ES-I3 (cell line): ENCODE data around the gene HINFP.
"Not testable (repeated sequence)": the region's sequence is repeated elsewhere in the genome, so short reads cannot be mapped to it uniquely, and the experiment has no call there.

Experiments
- H3K36me3 ChIP-seq: 2 replicates; pipeline ENCODE4 v1.6.1; 2013; ENCODE audit warnings: mild to moderate bottlenecking, low read length, control low read depth, moderate library complexity; ENCODE audit not compliant: insufficient read depth
- H3K4me1 ChIP-seq: 2 replicates; pipeline ENCODE4 v1.6.1; 2013; ENCODE audit warnings: mild to moderate bottlenecking, control low read depth, low read length; ENCODE audit not compliant: insufficient read depth
- H3K9ac ChIP-seq: 2 replicates; pipeline ENCODE4 v1.6.1; 2013; ENCODE audit warnings: low read depth, mild to moderate bottlenecking, low read length, moderate library complexity
- H3K9me3 ChIP-seq: 2 replicates; pipeline ENCODE4 v1.6.1; 2013; ENCODE audit warnings: mild to moderate bottlenecking, low read length, moderate library complexity; ENCODE audit not compliant: control insufficient read depth, insufficient read depth

Gene HINFP

DNA sequence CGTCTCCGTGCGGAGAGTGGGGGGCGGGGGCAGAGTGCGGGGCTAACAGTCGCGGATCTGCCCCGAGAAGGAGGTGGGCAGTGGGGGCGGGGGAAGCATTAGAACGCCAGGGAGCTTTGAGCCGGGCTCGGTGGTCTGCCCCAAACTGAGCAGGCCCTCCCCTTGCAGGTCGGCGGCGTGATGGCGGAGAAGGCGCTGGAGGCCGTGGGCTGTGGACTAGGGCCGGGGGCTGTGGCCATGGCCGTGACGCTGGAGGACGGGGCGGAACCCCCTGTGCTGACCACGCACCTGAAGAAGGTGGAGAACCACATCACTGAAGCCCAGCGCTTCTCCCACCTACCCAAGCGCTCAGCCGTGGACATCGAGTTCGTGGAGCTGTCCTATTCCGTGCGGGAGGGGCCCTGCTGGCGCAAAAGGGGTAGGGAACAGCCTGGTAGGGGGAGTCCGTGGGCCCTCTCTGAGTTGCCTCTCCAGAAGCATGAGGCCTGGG is 28.5 kb downstream of the HINFP start:
- H3K4me1 ChIP-seq: peaks cover 13% of the 10 kb centered on the region
- H3K9me3 ChIP-seq: no peaks in the 10 kb centered on the region
- H3K36me3 ChIP-seq: no peaks in the 10 kb centered on the region
- peak overlapping the region; percentile 49 for H3K9ac ChIP-seq

DNA sequence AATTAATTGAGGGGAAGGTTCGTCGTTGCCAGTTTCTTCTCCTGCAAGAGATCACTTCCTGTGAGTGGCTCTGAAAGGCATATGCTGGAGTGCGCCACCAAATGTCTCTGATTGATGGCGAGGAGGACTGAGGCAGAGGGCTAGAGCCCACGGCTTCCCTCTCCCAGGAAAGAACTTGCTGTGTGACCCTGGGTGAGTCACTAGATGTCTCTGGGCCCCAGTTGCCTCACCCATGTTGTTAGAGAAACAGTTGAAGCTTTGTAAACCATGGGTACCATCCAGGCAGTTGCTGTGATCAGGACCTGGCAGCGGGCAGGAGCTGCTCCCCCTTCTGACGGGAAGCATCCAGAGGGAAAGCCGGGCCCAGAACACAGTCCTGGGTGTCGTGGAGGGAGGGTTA is 30.7 kb downstream of the HINFP start:
- H3K36me3 ChIP-seq: no peaks in the 10 kb centered on the region
- H3K4me1 ChIP-seq: peaks cover 13% of the 10 kb centered on the region
- no peaks in the 10 kb centered on the region for H3K9me3 ChIP-seq
- no peak overlapping the region for H3K9ac ChIP-seq

DNA sequence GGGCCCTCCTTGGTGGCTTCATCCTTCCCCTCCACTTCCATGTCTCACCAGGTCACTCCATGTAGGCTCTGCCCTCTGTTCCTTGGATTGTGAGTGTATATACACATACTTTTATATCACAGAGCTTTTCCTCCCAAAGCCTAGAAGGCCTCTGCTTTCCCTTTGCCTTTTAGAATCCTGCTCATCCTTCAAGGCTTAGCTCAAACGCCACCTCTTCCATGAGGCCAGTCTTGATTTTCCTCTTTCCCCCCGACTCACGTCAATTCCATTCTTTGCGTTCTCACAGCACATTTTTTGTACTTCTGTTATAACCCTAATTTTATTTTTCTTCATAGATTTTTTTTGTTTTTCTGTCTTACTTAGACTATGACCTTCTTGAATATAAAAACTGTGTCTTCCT is 31.2 kb downstream of the HINFP start:
- H3K9ac ChIP-seq: no peak overlapping the region
- H3K9me3 ChIP-seq: no peaks in the 10 kb centered on the region
- H3K36me3 ChIP-seq: no peaks in the 10 kb centered on the region
- H3K4me1 ChIP-seq: peaks cover 10% of the 10 kb centered on the region

DNA sequence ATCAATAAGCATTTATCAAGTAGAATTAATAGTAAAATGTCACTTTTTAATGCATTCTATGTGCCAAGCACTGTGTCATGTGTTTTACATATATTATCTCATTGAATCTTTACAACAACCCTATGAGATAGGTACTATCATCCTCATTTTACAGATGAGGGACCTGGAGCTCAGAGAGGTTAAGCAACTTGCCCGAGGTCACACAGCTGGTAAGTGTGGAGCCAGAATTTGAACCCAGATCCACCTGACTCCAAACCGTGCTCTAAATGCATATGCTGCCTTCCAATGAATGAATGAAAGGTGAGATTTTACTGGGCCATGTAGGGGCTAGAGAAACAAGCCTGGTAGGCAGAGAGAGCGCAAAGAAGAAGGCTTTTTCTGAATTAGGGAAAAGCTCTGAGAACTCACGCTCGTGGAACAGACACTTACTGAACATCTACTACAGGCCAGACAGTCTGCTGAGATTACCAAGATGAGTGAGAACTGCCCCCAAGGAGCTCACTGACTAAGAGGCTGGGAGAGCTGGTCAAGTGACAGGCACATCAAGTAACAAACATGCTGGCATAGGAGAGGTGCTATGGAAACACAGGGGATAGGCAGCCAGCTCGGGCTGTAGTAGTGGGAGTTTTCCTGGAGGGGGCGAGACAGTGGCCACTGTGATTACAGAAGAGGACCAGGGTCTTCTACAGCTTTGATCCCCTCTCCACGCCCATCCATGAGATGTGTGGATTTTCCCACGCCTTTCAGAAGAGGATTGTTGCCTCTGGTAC is 31.9 kb downstream of the HINFP start:
- peaks cover 5% of the 10 kb centered on the region for H3K4me1 ChIP-seq
- H3K9me3 ChIP-seq: no peaks in the 10 kb centered on the region
- H3K36me3 ChIP-seq: no peaks in the 10 kb centered on the region
- H3K9ac ChIP-seq: no peak overlapping the region

DNA sequence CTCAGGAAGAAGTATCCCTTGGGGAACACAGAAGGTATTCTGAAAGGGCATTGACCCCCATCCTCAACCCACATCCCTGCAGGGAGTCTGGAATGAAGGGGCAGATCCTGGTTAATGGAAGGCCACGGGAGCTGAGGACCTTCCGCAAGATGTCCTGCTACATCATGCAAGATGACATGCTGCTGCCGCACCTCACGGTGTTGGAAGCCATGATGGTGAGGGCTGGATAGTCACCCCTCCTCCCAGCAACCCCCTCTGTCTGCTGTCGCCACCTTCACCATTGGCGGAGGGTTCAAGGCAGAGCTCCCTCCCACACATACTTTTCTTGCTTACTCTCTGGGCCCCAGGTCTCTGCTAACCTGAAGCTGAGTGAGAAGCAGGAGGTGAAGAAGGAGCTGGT is 32.8 kb downstream of the HINFP start:
- Histone ChIP-seq H3K9ac (no peak overlapping the region), H3K36me3 (no peaks in the 10 kb centered on the region), H3K4me1 (no peaks in the 10 kb centered on the region), H3K9me3 (no peaks in the 10 kb centered on the region)

DNA sequence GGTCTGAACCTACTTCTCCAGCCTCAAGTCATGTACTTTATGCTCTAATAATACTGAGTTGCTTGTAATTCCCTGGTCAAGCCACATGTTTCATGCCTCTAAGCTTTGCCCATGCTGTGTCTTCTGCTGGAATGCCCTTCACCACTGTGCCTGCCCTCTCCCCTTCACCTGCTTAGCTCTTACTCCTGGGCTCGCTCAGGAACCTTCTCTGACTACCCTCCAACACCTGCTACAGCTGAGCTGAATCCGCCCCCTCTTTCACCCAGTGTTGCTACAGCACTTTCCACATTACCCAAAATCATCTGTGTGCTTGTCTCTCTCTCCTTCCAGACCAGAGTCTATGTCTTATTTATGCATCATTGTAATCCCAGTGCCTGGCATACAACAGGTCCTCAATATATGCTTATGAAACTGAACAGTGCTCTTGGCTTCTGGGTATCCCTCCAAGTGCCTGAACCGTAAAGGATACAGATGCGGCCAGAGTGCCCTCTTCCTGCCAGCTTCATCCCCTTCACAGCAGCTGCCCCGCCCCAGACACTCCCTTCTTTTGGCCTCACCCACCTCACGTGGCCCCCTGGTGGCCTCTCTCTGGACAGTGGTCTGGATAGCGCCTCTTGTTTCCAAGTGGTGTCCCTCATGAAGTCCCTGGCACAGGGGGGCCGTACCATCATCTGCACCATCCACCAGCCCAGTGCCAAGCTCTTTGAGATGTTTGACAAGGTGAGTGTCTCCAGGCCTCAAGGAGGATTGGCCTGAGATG is 34.5 kb downstream of the HINFP start:
- H3K36me3 ChIP-seq: no peaks in the 10 kb centered on the region
- 0 out of 2 replicates have a peak, but pooled peaks cover 4% of the 10 kb centered on the region for H3K4me1 ChIP-seq
- H3K9ac ChIP-seq: no peak overlapping the region
- H3K9me3 ChIP-seq: no peaks in the 10 kb centered on the region

DNA sequence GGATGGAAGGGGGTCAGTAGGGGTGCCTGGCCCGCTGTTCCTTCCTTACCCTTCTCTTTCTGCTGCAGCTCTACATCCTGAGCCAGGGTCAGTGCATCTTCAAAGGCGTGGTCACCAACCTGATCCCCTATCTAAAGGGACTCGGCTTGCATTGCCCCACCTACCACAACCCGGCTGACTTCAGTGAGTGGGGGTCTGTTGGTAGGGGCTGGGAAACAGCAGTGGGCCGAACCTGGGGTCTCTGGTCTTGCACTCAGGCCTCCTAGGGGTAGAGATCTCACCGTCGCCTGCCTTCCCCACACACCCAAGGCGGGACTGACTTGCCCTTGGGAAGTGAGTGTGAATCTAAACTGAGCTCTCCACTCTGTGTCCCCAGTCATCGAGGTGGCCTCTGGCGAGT is 35.1 kb downstream of the HINFP start:
- Histone ChIP-seq H3K4me1 (0 out of 2 replicates have a peak, but pooled peaks cover 4% of the 10 kb centered on the region), H3K9ac (no peak overlapping the region), H3K36me3 (no peaks in the 10 kb centered on the region), H3K9me3 (no peaks in the 10 kb centered on the region)

DNA sequence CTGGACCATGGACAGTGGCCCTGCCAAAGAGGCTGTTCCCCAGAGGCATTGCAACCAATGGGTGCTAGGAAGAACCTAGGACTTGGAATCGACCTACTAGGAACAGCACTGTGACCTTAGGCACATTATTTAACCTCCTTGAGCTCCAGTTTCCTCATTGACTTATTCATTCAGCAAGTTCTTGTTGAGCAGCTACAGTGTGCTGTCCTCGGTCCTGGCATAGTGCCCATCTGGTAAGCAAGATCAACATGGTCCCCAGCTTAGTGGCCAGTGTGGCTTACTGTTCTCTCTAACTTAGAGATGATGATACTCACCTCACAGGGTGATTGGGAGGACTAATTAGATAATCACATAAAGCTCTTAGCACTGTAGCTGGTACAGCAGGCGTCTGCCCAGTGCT is 35.7 kb downstream of the HINFP start:
- H3K4me1 ChIP-seq: 0 out of 2 replicates have a peak, but pooled peaks cover 4% of the 10 kb centered on the region
- H3K9ac ChIP-seq: no peak overlapping the region
- H3K36me3 ChIP-seq: no peaks in the 10 kb centered on the region
- H3K9me3 ChIP-seq: no peaks in the 10 kb centered on the region

DNA sequence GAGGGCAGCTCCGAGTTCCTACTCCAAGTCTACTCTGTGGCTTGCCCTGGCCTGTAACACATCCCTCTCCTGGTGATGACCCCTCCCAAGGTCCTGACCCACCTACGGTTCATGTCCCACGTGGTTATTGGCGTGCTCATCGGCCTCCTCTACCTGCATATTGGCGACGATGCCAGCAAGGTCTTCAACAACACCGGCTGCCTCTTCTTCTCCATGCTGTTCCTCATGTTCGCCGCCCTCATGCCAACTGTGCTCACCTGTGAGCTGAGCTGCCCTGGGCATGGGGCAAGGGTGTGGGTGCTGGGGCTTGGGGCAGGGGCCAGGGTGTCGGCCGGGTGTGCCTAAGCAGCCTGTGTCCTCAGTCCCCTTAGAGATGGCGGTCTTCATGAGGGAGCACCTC is 37.1 kb downstream of the HINFP start:
- H3K4me1 ChIP-seq: 0 out of 2 replicates have a peak, but pooled peaks cover 4% of the 10 kb centered on the region
- no peak overlapping the region for H3K9ac ChIP-seq
- H3K9me3 ChIP-seq: no peaks in the 10 kb centered on the region
- no peaks in the 10 kb centered on the region for H3K36me3 ChIP-seq

DNA sequence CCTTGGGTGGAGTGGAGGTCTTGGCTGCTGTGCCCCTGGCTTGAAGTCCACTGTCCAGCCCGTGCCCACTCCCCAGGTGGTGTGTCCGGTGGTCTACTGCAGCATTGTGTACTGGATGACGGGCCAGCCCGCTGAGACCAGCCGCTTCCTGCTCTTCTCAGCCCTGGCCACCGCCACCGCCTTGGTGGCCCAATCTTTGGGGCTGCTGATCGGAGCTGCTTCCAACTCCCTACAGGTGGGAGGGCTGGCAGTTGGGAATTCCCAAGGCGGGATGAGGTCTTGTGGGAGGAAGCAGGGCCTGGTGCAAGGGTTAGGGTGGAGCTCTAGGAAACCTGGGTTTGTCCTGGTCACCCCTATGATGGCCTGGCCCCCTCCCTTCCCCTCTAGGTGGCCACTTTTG is 38.8 kb downstream of the HINFP start:
- Histone ChIP-seq H3K36me3 (no peaks in the 10 kb centered on the region), H3K9ac (no peak overlapping the region), H3K9me3 (no peaks in the 10 kb centered on the region), H3K4me1 (0 out of 2 replicates have a peak, but pooled peaks cover 4% of the 10 kb centered on the region)

DNA sequence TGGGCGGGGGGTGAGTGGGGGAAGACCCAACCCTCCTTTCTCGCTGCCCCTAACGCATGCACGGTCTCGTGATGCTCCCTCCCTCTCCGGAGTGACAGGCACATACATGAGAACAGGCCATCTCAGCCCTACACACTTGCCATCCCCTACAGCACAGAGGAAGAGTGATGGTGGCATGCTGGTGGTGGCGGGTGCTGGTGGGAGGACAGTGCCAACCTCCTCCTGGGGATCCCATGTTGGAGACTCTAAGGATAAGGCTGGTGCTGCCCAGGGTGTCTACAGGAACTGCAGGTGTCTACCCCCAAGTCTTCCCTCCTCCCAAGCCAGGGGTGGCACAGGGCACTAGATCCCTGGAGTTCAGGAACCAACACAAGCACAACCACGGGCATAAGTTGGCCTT is 40.5 kb downstream of the HINFP start:
- H3K9me3 ChIP-seq: no peaks in the 10 kb centered on the region
- no peaks in the 10 kb centered on the region for H3K36me3 ChIP-seq
- H3K9ac ChIP-seq: no peak overlapping the region
- peaks cover 10% of the 10 kb centered on the region; the same call in 1 of the 2 replicates for H3K4me1 ChIP-seq

DNA sequence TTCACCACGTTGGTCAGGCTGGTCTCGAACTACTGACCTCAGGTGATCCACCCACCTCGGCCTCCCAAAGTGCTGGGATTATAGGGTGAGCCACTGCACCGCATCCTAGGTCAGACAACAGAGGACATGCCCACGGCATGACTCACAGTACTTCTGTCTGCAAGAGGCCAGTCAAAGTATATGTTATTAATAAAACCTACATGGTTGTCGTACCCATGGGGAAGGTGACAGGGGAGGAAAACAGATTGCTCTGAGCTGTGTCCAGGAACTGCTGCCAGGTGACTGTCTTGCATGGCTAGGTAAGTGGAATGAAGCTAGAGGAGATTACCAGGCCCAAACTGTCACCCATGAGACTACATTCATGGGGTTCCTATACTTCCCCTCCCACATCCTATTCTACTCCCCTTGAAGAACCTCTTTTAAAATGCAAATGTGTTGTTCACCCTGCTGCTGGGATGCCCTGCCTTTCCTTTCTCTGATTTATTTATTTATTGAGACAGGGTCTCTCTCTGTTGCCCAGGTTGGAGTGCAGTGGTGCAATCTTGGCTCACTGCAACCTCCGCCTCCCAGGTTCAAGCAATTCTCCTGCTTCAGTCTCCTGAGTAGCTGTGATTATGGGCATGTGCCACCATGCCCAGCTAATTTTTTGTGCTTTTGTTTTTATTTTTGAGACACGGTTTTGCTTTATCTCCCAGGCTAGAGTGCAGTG is 45.1 kb downstream of the HINFP start:
- H3K9ac ChIP-seq: no peak overlapping the region
- H3K9me3 ChIP-seq: no peaks in the 10 kb centered on the region
- H3K4me1 ChIP-seq: peaks cover 7% of the 10 kb centered on the region; the same call in 1 of the 2 replicates
- no peaks in the 10 kb centered on the region for H3K36me3 ChIP-seq

DNA sequence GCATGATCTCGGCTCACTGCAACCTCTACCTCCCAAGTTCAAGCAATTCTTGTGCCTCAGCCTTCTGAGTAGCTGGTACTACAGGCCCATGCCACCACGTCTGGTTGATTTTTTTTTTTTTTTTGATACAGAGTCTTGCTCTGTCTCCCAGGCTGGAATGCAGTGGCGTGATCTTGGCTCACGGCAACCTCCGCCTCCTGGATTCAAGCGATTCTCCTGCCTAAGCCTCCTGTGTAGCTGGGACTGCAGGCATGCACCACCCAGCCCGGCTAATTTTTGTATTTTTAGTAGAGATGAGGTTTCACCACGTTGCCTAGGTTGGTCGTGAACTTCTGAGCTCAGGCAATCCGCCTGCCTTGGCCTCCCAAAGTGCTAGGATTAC is 45.7 kb downstream of the HINFP start:
- H3K9me3 ChIP-seq, H3K4me1 ChIP-seq, H3K9ac ChIP-seq, H3K36me3 ChIP-seq: not testable (repeated sequence)

DNA sequence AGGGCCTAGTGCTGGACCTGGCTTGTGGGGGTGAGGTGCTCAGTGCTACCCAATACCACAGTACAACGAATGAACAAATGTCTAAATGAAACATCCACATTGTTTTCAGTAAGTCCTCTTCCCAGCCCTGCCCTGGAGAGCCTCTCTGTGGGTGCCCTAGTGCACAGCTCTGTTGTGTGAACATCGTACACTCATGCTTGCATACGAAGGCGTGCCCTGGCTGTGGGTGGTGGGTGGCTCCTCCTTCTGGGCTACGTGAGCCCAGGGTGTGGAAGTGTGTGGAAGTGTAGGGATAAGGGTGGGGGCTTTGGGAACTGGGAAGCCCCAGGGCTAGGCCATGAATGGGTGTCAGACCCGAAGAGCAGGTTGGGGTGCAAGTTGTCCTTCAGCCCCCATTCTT is 46.6 kb downstream of the HINFP start:
- H3K36me3 ChIP-seq: no peaks in the 10 kb centered on the region; the same call in 1 of the 2 replicates
- H3K9me3 ChIP-seq: no peaks in the 10 kb centered on the region
- H3K9ac ChIP-seq: no peak overlapping the region
- peaks cover 7% of the 10 kb centered on the region; the same call in 1 of the 2 replicates for H3K4me1 ChIP-seq
